HepG2 (cell line): ENCODE measurements around the gene TFB1M.
"Not testable (repeated sequence)": the region's sequence is repeated elsewhere in the genome, so short reads cannot be mapped to it uniquely, and the experiment has no call there.

Experiments used
- SIX1 ChIP-seq: sonication (generic); formaldehyde crosslinking; IDR thresholded peaks from 2 replicates; pipeline ENCODE4 v1.4.0; 2020; ENCODE audit warnings: missing genetic modification reagents, borderline replicate concordance
- ZZZ3 ChIP-seq: sonication (generic); formaldehyde crosslinking; IDR thresholded peaks from 2 replicates; pipeline ENCODE4 v1.4.0; 2020; ENCODE audit warnings: missing genetic modification reagents, mild to moderate bottlenecking, borderline replicate concordance

GRCh38 chr6:155230975-155231374 lies 83.3 kb downstream of the TFB1M start:
- not testable (repeated sequence) for TF ChIP-seq SIX1, ZZZ3 (CRISPR knock-in tag)
